ENCODE data around the gene MEIOB. TPM values are rescaled to one million over a fixed set of nuclear protein-coding genes. Genes with fewer than 3 reads are reported as not detected.
A peak's percentile ranks its signal among the peaks of the same experiment; 100 is the strongest.

Gene MEIOB
- total RNA-seq, 1 experiment from 2014 or later: not detected

DNA sequence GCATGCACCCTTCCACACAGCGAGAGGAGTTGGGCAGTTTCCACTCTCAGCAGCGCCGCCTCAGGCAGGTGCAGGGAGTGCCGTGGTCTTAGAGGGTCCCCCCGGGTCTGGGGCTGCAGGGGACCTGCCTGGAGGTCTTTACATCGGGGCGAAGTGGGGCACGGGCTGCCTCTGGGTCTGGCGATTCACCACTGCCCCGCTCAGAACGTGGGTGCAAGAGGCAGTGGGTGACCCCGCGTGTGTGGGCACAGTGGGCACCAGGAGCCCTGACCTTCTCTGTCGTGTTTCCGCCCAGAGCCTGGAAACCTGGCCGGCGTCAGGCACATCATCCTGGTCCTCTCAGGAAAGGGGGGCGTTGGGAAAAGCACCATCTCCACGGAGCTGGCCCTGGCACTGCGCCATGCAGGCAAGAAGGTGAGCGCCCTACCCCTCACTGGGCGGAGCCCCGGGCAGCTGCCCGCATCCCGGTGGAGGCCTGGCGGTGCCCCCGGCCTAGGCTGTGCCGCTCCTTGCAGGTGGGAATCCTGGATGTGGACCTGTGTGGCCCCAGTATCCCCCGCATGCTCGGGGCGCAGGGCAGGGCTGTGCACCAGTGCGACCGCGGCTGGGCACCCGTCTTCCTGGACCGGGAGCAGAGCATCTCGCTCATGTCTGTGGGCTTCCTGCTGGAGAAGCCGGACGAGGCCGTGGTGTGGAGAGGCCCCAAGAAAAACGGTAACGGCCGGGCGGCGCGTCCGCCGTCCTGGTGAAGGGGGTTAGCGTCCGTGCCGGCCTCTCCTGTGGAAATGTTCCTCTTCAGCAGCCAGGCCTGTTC lies 85.5 kb downstream of the MEIOB start:
- peaks cover 25% of the 10 kb centered on the region for H3K36me3 Mint-ChIP-seq (ENCODE audit: insufficient read depth, unreplicated experiment)
- no peaks in the 10 kb centered on the region for H3K27me3 Mint-ChIP-seq (ENCODE audit: insufficient read depth, unreplicated experiment)
- H3K4me1 Mint-ChIP-seq (ENCODE audit: insufficient read depth, unreplicated experiment): peaks cover 5% of the 10 kb centered on the region
- no peak for DNase-seq (ENCODE audit: unreplicated experiment)
- TF ChIP-seq, protein P1, sequence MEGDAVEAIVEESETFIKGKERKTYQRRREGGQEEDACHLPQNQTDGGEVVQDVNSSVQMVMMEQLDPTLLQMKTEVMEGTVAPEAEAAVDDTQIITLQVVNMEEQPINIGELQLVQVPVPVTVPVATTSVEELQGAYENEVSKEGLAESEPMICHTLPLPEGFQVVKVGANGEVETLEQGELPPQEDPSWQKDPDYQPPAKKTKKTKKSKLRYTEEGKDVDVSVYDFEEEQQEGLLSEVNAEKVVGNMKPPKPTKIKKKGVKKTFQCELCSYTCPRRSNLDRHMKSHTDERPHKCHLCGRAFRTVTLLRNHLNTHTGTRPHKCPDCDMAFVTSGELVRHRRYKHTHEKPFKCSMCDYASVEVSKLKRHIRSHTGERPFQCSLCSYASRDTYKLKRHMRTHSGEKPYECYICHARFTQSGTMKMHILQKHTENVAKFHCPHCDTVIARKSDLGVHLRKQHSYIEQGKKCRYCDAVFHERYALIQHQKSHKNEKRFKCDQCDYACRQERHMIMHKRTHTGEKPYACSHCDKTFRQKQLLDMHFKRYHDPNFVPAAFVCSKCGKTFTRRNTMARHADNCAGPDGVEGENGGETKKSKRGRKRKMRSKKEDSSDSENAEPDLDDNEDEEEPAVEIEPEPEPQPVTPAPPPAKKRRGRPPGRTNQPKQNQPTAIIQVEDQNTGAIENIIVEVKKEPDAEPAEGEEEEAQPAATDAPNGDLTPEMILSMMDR (IDR thresholded peaks at IDR 0.05; ENCODE audit: unreplicated experiment): no peak
- BruUV-seq (replicated peaks): no TSS peak
- CTCF ChIA-PET: interaction anchor here (0.6 kb wide), 1 partner anchor 436 kb away, joined by 3 read pairs; no protein-coding TSS in a partner anchor
- intact Hi-C loops (cut with micrococcal nuclease): no loop called here
- POLR2A ChIA-PET: interaction anchor here (0.6 kb wide), 1 partner anchor 76 kb away, joined by 3 read pairs; no protein-coding TSS in a partner anchor
- no peak overlapping the region for H3K4me3 Mint-ChIP-seq (ENCODE audit: unreplicated experiment)
- no peaks in the 10 kb centered on the region for H3K9me3 Mint-ChIP-seq (ENCODE audit: unreplicated experiment)
- no peak overlapping the region for H3K27ac Mint-ChIP-seq (ENCODE audit: low read depth, unreplicated experiment)

DNA sequence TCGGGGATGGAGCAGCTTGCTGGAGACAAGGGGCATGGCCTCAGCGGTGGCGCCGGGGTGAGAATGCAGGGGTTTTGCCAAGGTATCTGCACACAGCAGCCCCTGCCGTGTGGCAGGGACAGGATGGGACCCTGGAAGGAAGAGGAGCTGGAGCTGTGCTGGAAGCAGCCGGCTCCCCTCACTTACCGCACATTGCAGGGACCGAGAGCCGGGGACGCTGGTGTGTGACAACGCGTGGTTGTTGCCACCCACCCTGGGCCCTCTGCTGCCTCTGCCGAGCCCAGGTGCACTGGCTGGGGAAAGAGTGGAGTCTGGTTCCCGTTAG lies 86.2 kb downstream of the MEIOB start:
- no peak overlapping the region for H3K4me3 Mint-ChIP-seq (ENCODE audit: unreplicated experiment)

DNA sequence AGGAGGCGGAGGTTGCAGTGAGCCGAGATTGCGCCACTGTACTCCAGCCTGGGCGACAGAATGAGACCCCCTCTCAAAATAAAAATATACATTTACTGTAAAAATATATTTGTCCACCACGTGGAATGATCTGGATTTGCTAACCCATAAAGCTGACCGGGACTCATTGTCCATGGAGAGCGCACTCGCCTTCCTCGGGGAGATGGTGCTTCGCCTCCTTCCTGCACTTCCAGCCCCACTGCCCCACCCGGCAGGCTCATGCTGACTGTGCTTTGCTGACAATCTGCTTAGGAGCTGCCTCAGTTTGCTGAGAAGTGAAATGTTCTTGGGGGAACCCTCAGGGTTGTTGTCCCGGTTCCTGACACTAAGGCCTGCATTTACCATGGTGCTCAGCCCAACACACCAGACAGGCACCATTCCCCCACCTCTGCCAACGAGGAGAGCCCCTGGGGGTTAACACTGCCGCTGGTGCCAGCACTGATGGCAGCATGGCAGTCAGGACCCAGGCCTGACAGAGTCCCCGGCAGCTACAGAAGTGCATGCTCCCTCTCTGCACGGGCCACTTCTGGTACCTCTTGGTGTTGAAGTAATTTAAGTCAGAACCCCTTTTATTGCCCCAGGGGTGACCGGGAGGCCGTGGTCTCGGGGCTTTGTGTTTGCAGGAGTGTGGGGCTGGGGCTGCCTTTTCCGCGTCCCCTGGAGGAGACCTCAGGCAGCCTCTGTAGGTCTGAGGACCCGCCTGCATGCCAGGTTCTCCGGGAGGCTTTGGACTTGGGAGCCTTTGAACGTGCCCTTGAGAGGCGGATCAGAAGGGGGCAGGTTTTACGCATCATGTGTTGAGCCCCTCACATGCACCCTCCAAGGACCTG lies 86.8 kb downstream of the MEIOB start:
- Mint-ChIP-seq H3K27me3 (ENCODE audit: insufficient read depth, unreplicated experiment) (no peaks in the 10 kb centered on the region), H3K27ac (ENCODE audit: low read depth, unreplicated experiment) (no peak overlapping the region), H3K4me1 (ENCODE audit: insufficient read depth, unreplicated experiment) (peaks cover 9% of the 10 kb centered on the region), H3K4me3 (ENCODE audit: unreplicated experiment) (peak overlapping the region; percentile 64), H3K36me3 (ENCODE audit: insufficient read depth, unreplicated experiment) (peaks cover 33% of the 10 kb centered on the region), H3K9me3 (ENCODE audit: unreplicated experiment) (no peaks in the 10 kb centered on the region)
- TF ChIP-seq, protein P1 (IDR thresholded peaks at IDR 0.05; ENCODE audit: unreplicated experiment): no peak
- POLR2A ChIA-PET: interaction anchor here (0.6 kb wide), 1 partner anchor 117 kb away, joined by 3 read pairs; no protein-coding TSS in a partner anchor
- no peak for DNase-seq (ENCODE audit: unreplicated experiment)
- no TSS peak for BruUV-seq (replicated peaks)
- CTCF ChIA-PET: interaction anchor here (1.0 kb wide), 1 partner anchor 99 kb away, joined by 3 read pairs; no protein-coding TSS in a partner anchor
- intact Hi-C loops (cut with micrococcal nuclease): no loop called here

More for the DNA sequence above, 86.2 kb downstream of the MEIOB start:
- no peak for DNase-seq (ENCODE audit: unreplicated experiment)
- no TSS peak for BruUV-seq (replicated peaks)
- POLR2A ChIA-PET: interaction anchor here (0.6 kb wide), 1 partner anchor 75 kb away, joined by 3 read pairs; no protein-coding TSS in a partner anchor
- intact Hi-C loops (cut with micrococcal nuclease): no loop called here
- H3K4me1 Mint-ChIP-seq (ENCODE audit: insufficient read depth, unreplicated experiment): peaks cover 9% of the 10 kb centered on the region
- TF ChIP-seq, protein P1 (IDR thresholded peaks at IDR 0.05; ENCODE audit: unreplicated experiment): no peak
- H3K27me3 Mint-ChIP-seq (ENCODE audit: insufficient read depth, unreplicated experiment): no peaks in the 10 kb centered on the region
- peaks cover 30% of the 10 kb centered on the region for H3K36me3 Mint-ChIP-seq (ENCODE audit: insufficient read depth, unreplicated experiment)
- no peaks in the 10 kb centered on the region for H3K9me3 Mint-ChIP-seq (ENCODE audit: unreplicated experiment)
- no peak overlapping the region for H3K27ac Mint-ChIP-seq (ENCODE audit: low read depth, unreplicated experiment)
- CTCF ChIA-PET: interaction anchor here (0.6 kb wide), 1 partner anchor 436 kb away, joined by 3 read pairs; no protein-coding TSS in a partner anchor

Other genes with a start within 250 kb of the MEIOB start
- 111 and 131 TPM in 2 replicates for gene JPT2, start 193.9 kb downstream of the MEIOB start, total RNA-seq (2022)
- gene MAPK8IP3, start 166.0 kb downstream of the MEIOB start, total RNA-seq (2022): 77.4 and 86.6 TPM in 2 replicates
- 44.0 and 44.8 TPM in 2 replicates for gene NME3, start 100.6 kb downstream of the MEIOB start, total RNA-seq (2022)
- gene EME2, start 99.4 kb downstream of the MEIOB start, total RNA-seq (2022): 20.6 TPM in 2 replicates
- 82.2 and 102 TPM in 2 replicates for gene MRPS34, start 99.0 kb downstream of the MEIOB start, total RNA-seq (2022)
- gene SPSB3, start 89.6 kb downstream of the MEIOB start, total RNA-seq (2022): 21.6 and 22.2 TPM in 2 replicates
- gene NUBP2, start 89.2 kb downstream of the MEIOB start, total RNA-seq (2022): 71.3 and 73.9 TPM in 2 replicates
- not detected in 2 replicates for gene IGFALS, start 78.5 kb downstream of the MEIOB start, total RNA-seq (2022)
- gene HAGH, start 45.3 kb downstream of the MEIOB start, total RNA-seq (2022): 44.5 and 69.8 TPM in 2 replicates
- gene FAHD1, start 45.0 kb downstream of the MEIOB start, total RNA-seq (2022): 18.4 and 21.4 TPM in 2 replicates
- not detected in 2 replicates for gene HS3ST6, start 46.3 kb upstream of the MEIOB start, total RNA-seq (2022)
- 5.8 and 7.4 TPM in 2 replicates for gene MSRB1, start 71.0 kb upstream of the MEIOB start, total RNA-seq (2022)
- not detected in 2 replicates for gene RPL3L, start 82.5 kb upstream of the MEIOB start, total RNA-seq (2022)
- 202 TPM in 2 replicates for gene NDUFB10, start 87.4 kb upstream of the MEIOB start, total RNA-seq (2022)
- 4,760 and 4,836 TPM in 2 replicates for gene RPS2, start 92.7 kb upstream of the MEIOB start, total RNA-seq (2022)
- 0.39 TPM in 1 of 2 replicates, not detected in the other for gene RNF151, start 94.7 kb upstream of the MEIOB start, total RNA-seq (2022)
- 25.8 and 26.8 TPM in 2 replicates for gene TBL3, start 99.9 kb upstream of the MEIOB start, total RNA-seq (2022)
- gene NOXO1, start 109.3 kb upstream of the MEIOB start, total RNA-seq (2022): 1.1 TPM in 1 of 2 replicates, not detected in the other
- 34.6 and 40.8 TPM in 2 replicates for gene GFER, start 112.0 kb upstream of the MEIOB start, total RNA-seq (2022)
- 0.68 and 1.1 TPM in 2 replicates for gene SYNGR3, start 117.8 kb upstream of the MEIOB start, total RNA-seq (2022)
- gene ZNF598, start 137.7 kb upstream of the MEIOB start, total RNA-seq (2022): 177 and 252 TPM in 2 replicates
- 4.9 and 7.7 TPM in 2 replicates for gene NPW, start 147.6 kb upstream of the MEIOB start, total RNA-seq (2022)
- 8.5 and 14.5 TPM in 2 replicates for gene NHERF2, start 154.7 kb upstream of the MEIOB start, total RNA-seq (2022)
- gene NTHL1, start 175.7 kb upstream of the MEIOB start, total RNA-seq (2022): 16.4 and 17.7 TPM in 2 replicates
- gene TSC2, start 175.8 kb upstream of the MEIOB start, total RNA-seq (2022): 99.8 and 136 TPM in 2 replicates